Lung (tissue), 12 donors: ENCODE data around the gene JAML. TPM values are rescaled to one million over a fixed set of nuclear protein-coding genes. Genes with fewer than 3 reads are reported as not detected.

Source experiments
- ATAC-seq: fragments of 200-7000 bp; cut with Tn5 transposase; one replicate; pipeline ENCODE4 v1.9.1; 2020; ENCODE audit warnings: moderate number of reproducible peaks; ENCODE audit not compliant: insufficient read depth, low FRiP score
- DNase-seq, 3 donors: peaks; one replicate each; pipeline ENCODE4 v3.0.0-alpha.2; 2013 to 2017
- H3K27ac ChIP-seq, 2 donors: one replicate each; pipeline ENCODE4 v1.5.1; 2013; ENCODE audit warnings: mild to moderate bottlenecking in 2 of 2, moderate library complexity in 2 of 2, control low read depth in 1 of 2, inconsistent platforms in 1 of 2, low read depth in 1 of 2, low read length in 1 of 2
- H3K27me3 ChIP-seq, 3 donors: one replicate each; pipeline ENCODE4 v1.5.1; 2013; ENCODE audit warnings: low read length in 2 of 3; ENCODE audit not compliant: control insufficient read depth in 3 of 3, insufficient read depth in 3 of 3
- H3K36me3 ChIP-seq, 4 donors: one replicate each; pipeline ENCODE4 v1.5.1; 2013; ENCODE audit warnings: low read length in 4 of 4, mild to moderate bottlenecking in 1 of 4, moderate library complexity in 1 of 4; ENCODE audit not compliant: control insufficient read depth in 4 of 4, insufficient read depth in 4 of 4
- H3K4me1 ChIP-seq, 5 donors: one replicate each; pipeline ENCODE4 v1.5.1; 2013; ENCODE audit warnings: low read length in 5 of 5, mild to moderate bottlenecking in 2 of 5, moderate library complexity in 1 of 5; ENCODE audit not compliant: control insufficient read depth in 5 of 5, insufficient read depth in 5 of 5
- H3K4me3 ChIP-seq: one replicate; pipeline ENCODE4 v1.5.1; 2013; ENCODE audit warnings: mild to moderate bottlenecking, control low read depth, moderate library complexity
- H3K9ac ChIP-seq, 2 donors: one replicate each; pipeline ENCODE4 v1.5.1; 2013; ENCODE audit warnings: low read length in 2 of 2, control low read depth in 1 of 2; ENCODE audit not compliant: insufficient read depth in 1 of 2
- H3K9me3 ChIP-seq, 4 donors: one replicate each; pipeline ENCODE4 v1.5.1; 2013; ENCODE audit warnings: low read length in 3 of 4, mild to moderate bottlenecking in 1 of 4, moderate library complexity in 1 of 4; ENCODE audit not compliant: control insufficient read depth in 4 of 4, insufficient read depth in 3 of 4
- CTCF ChIP-seq: IDR thresholded peaks from 2 replicates; pipeline ENCODE4 v1.5.1; 2012; ENCODE audit warnings: mild to moderate bottlenecking; ENCODE audit errors: control extremely low read depth, extremely low read depth
- WGBS, 2 donors: extraction: QIAGEN DNeasy Blood & Tissue Kit; methylation state at CpG; one replicate each; pipeline ENCODE4 v1.1.7; 2013; 5-methylcytosine and 5-hydroxymethylcytosine counted together
- polyA plus RNA-seq, 2 donors: library from polyadenylated mRNA; stranded (reverse); fragments of 200-250 nt; gene quantifications; one replicate each; pipeline ENCODE4 v1.2.1, GENCODE V29; 2013
- total RNA-seq, 2 donors: library from RNA; depleted of rRNA in 1 of 2; stranded (reverse); fragments of >200 nt in 1 of 2; gene quantifications; one replicate each; pipeline ENCODE4 v1.2.1, GENCODE V29; 2014 to 2021
- donor health status: control.
- donor health status: control.
- donor health status: Bipolar disorder and iron deficiency.
- donor health status: healthy.
- donor health status: DM: yes; HTN: yes; CAD: no.

Gene JAML
- total and polyA plus RNA-seq, 4 donors: 29.3 to 49.1 (median 35.4) TPM

- TF ChIP-seq CTCF: no peak
- Histone ChIP-seq H3K4me3 (no peak overlapping the region), H3K4me1 (peaks cover 0 to 17% (median 4%) of the 10 kb centered on the region in 5 donors), H3K27ac (no peak overlapping the region), H3K9ac (no peak overlapping the region), H3K36me3 (no peaks in the 10 kb centered on the region), H3K9me3 (no peaks in the 10 kb centered on the region), H3K27me3 (peaks cover 0 to 26% (median 0%) of the 10 kb centered on the region in 3 donors)
- DNase-seq: no peak
- no peak for ATAC-seq
- 61 to 84% methylated on average over 2 of the region's 2 CpGs for WGBS, 2 donors
These were observed 13.6 kb upstream of the JAML start for GRCh38 chr11:118238421-118238820.

DNA sequence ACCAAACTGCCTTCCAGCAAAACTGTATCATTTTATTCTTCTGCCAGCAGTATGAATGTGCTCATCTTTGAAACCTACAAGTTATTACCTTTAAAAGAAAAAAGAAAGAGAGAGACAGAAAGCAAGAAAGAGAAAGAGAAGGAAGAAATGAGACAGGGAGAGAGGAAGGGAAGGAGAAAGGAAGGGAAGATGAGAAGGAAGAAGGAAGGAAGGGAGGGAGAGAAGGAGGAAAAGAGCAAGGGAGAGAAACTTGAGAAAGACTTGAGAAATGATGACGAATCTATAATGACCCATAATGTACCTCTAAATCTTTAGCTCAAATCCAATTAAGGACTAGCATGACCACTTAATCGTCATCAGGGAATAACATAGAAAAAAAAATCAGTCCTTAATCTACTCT is 11.4 kb upstream of the JAML start:
- Histone ChIP-seq H3K27ac (no peak overlapping the region), H3K4me1 (peaks cover 0 to 10% (median 0%) of the 10 kb centered on the region in 5 donors), H3K36me3 (peaks cover 0 to 2% (median 0%) of the 10 kb centered on the region in 4 donors), H3K9ac (no peak overlapping the region), H3K4me3 (no peak overlapping the region), H3K27me3 (peaks cover 0 to 9% (median 0%) of the 10 kb centered on the region in 3 donors), H3K9me3 (no peaks in the 10 kb centered on the region)
- 58 to 65% methylated on average over 2 of the region's 2 CpGs for WGBS, 2 donors
- TF ChIP-seq CTCF: no peak
- ATAC-seq (no peak), DNase-seq (no peak)

- TF ChIP-seq CTCF: no peak
- H3K27ac ChIP-seq: peak overlapping the region in 1 of 2 donors; percentile 82
- DNase-seq (no peak), ATAC-seq (no peak)
- peaks cover 0 to 2% (median 0%) of the 10 kb centered on the region in 4 donors for H3K36me3 ChIP-seq
- no peak overlapping the region for H3K4me3 ChIP-seq
- no peaks in the 10 kb centered on the region for H3K9me3 ChIP-seq
- H3K4me1 ChIP-seq: peaks cover 0 to 8% (median 0%) of the 10 kb centered on the region in 5 donors
- peaks cover 0 to 2% (median 0%) of the 10 kb centered on the region in 3 donors for H3K27me3 ChIP-seq
- H3K9ac ChIP-seq: no peak overlapping the region
- WGBS, 2 donors: 96 to 97% methylated on average over 5 of the region's 5 CpGs
These were observed 10.0 kb upstream of the JAML start for GRCh38 chr11:118234833-118235232.

DNA sequence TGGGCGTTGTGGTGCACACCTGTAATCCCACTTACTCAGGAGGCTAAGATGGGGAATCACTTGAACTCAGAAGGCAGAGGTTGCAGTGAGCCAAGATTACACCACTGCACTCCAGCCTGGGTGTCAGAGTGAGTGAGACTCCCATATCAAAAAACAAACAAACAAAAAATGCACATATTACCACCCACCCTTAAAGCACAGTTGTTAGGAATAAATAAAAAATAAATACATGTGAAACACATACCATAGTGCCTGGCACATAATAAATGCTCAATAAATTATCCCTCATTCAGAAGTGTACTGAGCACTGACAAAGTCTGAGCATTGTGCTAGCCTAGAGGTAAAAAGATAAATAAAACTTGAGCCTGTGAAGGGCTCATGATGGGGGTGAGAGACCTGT is 9.0 kb upstream of the JAML start:
- Histone ChIP-seq H3K9ac (no peak overlapping the region), H3K27ac (no peak overlapping the region), H3K27me3 (peaks cover 0 to 2% (median 0%) of the 10 kb centered on the region in 3 donors), H3K4me1 (peaks cover 0 to 8% (median 0%) of the 10 kb centered on the region in 5 donors), H3K9me3 (no peaks in the 10 kb centered on the region), H3K36me3 (peaks cover 0 to 2% (median 0%) of the 10 kb centered on the region in 4 donors), H3K4me3 (no peak overlapping the region)
- no peak for TF ChIP-seq CTCF
- no peak for DNase-seq
- ATAC-seq: no peak
- WGBS, 2 donors: 67 to 83% methylated on average over 1 of the region's 1 CpG
